ENCODE data around the gene NFKBIB. TPM values are rescaled to one million over a fixed set of nuclear protein-coding genes. Genes with fewer than 3 reads are reported as not detected.

NFKBIB gene
- total and polyA plus RNA-seq, 2 of the 13 experiments (the other 11 are each of a cell fraction or from before 2014, with no cell fraction given), result 8.6 to 14.9 TPM

DNA sequence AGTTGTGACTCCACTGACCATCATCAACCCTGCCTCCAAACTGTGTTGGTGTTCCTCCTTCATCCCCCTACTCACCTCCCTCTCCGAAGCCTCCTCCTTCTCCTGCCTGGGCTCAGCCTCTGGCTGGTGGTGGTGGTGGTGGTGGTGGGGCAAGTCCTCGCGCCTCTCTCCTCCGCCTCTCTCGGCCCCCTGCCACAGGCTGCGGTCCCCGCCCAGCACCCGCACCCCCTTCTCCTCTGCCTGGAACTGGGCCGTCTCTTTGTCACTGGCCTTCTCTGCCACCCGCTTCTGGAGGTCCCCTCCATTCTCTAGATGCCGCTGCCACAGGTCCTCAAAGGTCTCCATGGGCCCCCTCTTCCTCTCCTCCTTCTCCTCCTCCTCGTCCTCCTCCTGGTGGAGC lies 10.7 kb downstream of the NFKBIB start (continued):
- TF ChIP-seq ZNF256 (CRISPR knock-in tag; conservative IDR thresholded peaks at IDR 0.05), result no peak
- TF ChIP-seq ZNF572 (CRISPR knock-in tag; IDR thresholded peaks at IDR 0.05), result no peak
- TF ChIP-seq KLF12 (CRISPR knock-in tag; IDR thresholded peaks at IDR 0.05; ENCODE audit: borderline replicate concordance), result no peak
- TF ChIP-seq, protein P1, sequence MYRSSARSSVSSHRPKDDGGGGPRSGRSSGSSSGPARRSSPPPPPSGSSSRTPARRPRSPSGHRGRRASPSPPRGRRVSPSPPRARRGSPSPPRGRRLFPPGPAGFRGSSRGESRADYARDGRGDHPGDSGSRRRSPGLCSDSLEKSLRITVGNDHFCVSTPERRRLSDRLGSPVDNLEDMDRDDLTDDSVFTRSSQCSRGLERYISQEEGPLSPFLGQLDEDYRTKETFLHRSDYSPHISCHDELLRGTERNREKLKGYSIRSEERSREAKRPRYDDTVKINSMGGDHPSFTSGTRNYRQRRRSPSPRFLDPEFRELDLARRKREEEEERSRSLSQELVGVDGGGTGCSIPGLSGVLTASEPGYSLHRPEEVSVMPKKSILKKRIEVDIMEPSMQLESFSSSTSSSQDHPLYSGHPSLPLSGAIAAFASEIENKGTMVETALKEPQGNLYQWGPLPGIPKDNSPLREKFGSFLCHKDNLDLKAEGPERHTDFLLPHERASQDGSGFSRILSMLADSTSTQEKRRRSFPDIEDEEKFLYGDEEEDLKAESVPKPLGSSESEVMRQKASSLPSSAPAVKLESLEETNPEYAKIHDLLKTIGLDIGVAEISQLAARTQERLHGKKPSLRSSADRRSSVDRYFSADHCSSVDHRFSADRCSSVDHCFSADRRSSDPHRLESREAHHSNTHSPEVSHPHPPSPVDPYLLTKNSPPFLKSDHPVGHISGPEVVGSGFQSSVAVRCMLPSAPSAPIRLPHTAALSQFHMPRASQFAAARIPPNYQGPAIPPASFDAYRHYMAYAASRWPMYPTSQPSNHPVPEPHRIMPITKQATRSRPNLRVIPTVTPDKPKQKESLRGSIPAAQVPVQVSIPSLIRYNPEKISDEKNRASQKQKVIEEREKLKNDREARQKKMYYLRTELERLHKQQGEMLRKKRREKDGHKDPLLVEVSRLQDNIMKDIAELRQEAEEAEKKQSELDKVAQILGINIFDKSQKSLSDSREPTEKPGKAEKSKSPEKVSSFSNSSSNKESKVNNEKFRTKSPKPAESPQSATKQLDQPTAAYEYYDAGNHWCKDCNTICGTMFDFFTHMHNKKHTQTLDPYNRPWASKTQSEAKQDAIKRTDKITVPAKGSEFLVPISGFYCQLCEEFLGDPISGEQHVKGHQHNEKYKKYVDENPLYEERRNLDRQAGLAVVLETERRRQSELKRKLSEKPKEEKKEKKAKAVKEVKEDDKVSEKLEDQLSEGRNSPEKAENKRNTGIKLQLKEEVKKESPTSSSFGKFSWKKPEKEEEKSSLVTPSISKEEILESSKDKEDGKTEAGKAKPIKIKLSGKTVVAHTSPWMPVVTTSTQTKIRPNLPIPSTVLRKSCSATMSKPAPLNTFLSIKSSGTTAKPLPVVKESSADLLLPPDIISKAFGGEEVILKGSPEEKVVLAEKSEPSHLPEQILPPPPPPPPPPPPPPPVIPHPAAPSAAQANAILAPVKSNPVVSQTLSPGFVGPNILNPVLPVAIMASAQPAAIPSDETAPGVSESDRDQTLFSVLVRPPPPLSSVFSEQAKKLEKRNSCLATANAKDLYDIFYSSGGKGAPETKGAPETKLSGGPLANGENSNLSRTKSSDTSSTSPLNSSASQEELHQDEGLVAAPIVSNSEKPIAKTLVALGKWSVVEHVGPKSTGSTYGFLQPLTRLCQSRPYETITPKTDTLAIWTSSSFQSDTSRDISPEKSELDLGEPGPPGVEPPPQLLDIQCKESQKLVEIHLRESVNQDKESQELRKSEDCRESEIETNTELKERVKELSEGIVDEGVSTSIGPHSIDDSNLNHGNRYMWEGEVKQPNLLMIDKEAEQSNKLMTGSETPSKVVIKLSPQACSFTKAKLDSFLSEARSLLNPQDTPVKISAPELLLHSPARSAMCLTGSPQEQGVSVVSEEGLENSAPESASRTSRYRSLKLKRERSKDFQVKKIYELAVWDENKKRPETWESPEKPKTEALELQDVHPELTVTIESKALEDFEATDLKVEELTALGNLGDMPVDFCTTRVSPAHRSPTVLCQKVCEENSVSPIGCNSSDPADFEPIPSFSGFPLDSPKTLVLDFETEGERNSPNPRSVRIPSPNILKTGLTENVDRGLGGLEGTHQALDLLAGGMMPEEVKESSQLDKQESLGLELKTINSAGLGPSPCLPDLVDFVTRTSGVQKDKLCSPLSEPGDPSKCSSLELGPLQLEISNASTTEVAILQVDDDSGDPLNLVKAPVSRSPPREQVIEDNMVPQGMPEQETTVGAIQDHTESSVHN (CRISPR knock-in tag; IDR thresholded peaks at IDR 0.05), result no peak
- no peak for TF ChIP-seq ZFX (CRISPR knock-in tag; IDR thresholded peaks at IDR 0.05; ENCODE audit: low read depth)
- no peak for TF ChIP-seq TRIM24 (CRISPR knock-in tag; IDR thresholded peaks at IDR 0.05)
- TF ChIP-seq, protein P2, sequence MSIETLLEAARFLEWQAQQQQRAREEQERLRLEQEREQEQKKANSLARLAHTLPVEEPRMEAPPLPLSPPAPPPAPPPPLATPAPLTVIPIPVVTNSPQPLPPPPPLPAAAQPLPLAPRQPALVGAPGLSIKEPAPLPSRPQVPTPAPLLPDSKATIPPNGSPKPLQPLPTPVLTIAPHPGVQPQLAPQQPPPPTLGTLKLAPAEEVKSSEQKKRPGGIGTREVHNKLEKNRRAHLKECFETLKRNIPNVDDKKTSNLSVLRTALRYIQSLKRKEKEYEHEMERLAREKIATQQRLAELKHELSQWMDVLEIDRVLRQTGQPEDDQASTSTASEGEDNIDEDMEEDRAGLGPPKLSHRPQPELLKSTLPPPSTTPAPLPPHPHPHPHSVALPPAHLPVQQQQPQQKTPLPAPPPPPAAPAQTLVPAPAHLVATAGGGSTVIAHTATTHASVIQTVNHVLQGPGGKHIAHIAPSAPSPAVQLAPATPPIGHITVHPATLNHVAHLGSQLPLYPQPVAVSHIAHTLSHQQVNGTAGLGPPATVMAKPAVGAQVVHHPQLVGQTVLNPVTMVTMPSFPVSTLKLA (IDR thresholded peaks at IDR 0.05), result no peak
